GM18873 (cell line): ENCODE data around the gene PPFIBP2.
A peak's percentile ranks its signal among the peaks of the same experiment; 100 is the strongest.
"Not testable (repeated sequence)": the region's sequence is repeated elsewhere in the genome, so short reads cannot be mapped to it uniquely, and the experiment has no call there.

ENCODE experiments used
- ATAC-seq: cut with Tn5 transposase; IDR thresholded peaks from one replicate; pipeline ENCODE4 v1.9.1; 2021; ENCODE audit warnings: mild to moderate bottlenecking, moderate library complexity, moderate number of reproducible peaks; ENCODE audit not compliant: unreplicated experiment, low FRiP score

The PPFIBP2 gene

GRCh38 chr11:7495882-7496551, 17.8 kb upstream of the PPFIBP2 start:
- ATAC-seq = peak; percentile 73

DNA sequence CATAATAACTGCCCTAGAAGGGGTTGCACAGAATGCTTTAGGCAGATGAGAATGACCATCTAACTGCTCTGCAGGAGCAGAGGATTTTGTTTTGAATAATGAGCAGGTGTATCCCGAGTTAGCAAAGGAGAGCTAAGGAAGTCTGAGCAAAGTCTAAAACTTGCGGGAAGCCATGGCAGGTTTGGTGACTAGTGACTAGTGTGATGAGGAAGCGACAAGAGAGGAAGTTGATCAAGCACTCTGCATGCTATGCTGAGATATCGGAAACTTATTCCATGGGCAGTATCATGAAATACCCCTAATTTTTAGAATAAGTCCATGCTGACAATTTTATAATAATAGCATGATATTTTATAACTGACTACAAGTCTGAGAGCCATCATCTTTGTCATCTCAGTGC, 15.6 kb upstream of the PPFIBP2 start:
- no peak for ATAC-seq

DNA sequence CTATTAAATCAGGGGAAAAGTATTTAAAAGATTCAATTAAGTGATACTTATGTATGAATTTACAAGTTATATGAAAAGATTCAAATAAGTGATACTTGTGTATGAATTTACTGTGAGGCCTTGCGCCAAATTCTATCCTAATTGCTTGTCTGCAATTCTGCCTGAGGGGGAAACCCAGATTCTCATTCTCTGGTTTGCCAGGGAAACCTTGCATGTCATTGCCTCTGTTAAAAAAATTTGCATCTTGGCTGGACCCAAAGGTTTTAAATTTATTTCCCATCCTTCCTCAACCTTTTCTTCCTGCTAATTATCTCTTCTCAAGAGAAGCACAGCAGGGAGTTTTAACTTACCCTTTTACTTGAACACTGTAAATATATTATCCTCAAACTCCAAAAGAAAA, 14.7 kb upstream of the PPFIBP2 start:
- no peak for ATAC-seq

DNA sequence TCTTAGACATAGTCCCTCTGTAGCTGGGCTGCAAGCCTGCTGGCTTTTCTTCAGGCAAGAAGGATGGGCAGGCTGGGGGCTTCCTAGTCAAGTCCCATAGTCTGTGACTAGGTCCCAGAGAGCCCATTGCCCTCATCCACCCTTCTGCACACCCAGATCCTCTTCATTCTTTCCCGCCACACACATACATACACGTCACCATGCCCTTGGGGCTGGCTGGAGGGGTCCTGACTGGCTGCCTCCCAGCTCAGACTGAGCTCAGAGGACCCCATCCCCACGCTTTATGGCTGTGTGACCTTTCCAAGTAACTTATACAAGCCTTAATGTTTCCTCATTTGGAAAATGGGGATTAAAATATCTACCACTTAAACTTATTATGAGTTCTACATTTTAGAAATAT, 13.5 kb upstream of the PPFIBP2 start:
- ATAC-seq = no peak

DNA sequence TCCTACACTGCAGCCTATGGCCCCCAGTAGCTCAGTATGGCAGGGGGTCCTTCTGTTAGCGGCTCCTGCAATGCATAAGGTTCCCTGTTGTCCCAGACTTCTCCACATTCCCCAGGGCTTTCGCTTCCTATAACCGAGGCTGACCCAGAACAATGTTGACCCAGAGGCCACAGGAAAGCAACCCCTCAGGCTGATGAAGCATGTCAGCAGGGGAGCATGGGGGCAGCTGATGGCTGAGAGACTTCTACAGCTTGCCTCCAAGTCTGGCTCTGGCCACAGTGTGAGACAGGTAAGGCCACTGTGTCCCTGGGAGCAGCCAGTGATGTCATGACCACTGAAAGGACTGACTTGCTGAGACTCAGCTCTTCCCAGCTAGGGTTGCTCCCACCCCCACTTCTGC, 12.5 kb upstream of the PPFIBP2 start:
- ATAC-seq = no peak

- ATAC-seq = no peak
Observed at GRCh38 chr11:7501894-7502293, 11.9 kb upstream of the PPFIBP2 start.

- ATAC-seq = no peak
Observed at GRCh38 chr11:7506243-7506642, 7.6 kb upstream of the PPFIBP2 start.

DNA sequence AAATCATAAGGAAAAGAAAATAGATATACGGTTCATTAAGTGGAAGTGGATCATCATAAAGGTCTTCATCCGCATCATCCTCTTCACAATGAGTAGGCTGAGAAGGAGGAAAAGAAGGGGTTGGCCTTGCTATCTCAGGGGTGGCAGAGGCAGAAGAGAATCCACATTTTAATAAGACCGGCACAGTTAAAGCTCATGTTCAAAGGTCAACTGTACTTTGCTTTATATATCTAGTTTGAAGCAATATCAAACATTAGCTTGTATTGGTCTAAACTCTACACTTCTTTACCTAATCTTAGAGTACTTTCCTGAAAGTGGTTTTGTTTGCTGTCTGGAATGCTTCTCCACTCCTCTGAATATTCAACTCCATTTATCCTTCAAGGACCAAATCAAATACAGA, 5.7 kb upstream of the PPFIBP2 start:
- no peak for ATAC-seq

DNA sequence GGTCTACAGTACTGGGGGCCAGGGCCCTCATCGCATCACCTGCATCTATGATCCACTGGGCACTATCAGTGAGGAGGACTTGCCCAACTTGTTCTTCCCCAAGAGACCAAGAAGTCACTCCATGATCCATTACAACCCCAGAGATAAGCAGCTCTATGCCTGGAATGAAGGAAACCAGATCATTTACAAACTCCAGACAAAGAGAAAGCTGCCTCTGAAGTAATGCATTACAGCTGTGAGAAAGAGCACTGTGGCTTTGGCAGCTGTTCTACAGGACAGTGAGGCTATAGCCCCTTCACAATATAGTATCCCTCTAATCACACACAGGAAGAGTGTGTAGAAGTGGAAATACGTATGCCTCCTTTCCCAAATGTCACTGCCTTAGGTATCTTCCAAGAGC, 3.8 kb upstream of the PPFIBP2 start:
- ATAC-seq = no peak

- ATAC-seq = no peak
Observed at GRCh38 chr11:7511401-7511800, 2.4 kb upstream of the PPFIBP2 start.

DNA sequence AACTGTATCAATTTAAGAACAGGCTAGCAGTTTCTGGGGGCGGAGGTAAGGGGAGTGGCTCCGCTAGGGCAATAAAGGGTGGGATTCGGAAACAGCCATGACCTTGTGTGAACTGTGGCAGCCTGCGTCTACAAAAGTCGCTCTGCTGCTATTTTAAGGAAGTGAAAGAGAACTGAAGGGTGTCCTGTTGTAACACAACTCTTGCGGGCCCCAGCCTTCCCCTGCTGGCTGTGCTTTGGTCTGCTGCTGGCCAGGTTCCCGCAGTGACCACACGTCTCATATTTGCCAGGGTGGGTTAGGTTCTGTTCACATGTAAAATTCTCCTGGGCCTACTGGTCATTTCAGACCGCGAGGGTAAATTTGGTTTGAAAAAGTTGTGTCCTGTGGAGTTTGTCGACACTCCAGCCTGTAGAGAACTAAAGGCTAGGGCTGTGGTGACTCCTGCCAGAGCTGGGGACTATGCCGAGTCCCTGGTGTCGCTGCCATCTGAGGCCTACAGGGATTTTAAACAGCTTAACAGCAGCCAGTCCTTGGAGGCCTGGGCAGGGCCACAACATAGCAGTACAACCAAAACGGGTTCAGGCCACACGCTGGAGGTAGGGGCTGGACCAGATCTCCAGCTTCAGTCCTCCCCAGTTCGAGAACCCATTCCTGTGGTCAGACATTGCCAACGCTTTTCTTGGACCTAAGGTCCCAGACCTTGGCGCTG, 1.1 kb upstream of the PPFIBP2 start:
- peak; percentile 66 for ATAC-seq

DNA sequence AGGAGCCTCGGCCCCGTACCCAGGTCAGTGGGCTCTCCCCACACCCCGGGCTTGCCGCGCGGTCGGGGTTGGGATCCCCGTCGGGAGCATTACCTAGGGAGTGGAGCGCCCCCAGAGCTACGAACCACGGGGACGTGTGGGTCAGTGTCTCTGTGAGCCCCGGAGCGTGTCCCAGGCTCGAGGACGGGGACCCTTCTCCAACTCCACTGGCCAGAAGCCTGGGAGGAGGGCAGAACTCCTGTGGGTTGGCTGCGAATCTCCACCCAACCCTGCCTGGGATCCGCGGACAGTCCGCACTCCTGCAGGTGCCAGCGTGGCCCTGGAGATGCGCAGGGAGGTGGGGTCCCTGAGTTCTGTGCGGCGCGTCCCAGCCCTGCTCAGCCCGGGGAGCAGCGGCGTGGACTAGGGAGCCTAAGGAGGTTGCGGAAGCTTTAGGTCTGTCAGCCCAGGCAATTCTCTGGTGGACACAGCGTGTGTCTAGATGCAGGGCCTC, 346 bp downstream of the PPFIBP2 start:
- peak; percentile 14 for ATAC-seq

GRCh38 chr11:7515447-7515886, 1.7 kb downstream of the PPFIBP2 start:
- no peak for ATAC-seq

GRCh38 chr11:7516475-7516874, 2.7 kb downstream of the PPFIBP2 start:
- no peak for ATAC-seq

- not testable (repeated sequence) for ATAC-seq
Observed at GRCh38 chr11:7517743-7518142, 3.9 kb downstream of the PPFIBP2 start.

DNA sequence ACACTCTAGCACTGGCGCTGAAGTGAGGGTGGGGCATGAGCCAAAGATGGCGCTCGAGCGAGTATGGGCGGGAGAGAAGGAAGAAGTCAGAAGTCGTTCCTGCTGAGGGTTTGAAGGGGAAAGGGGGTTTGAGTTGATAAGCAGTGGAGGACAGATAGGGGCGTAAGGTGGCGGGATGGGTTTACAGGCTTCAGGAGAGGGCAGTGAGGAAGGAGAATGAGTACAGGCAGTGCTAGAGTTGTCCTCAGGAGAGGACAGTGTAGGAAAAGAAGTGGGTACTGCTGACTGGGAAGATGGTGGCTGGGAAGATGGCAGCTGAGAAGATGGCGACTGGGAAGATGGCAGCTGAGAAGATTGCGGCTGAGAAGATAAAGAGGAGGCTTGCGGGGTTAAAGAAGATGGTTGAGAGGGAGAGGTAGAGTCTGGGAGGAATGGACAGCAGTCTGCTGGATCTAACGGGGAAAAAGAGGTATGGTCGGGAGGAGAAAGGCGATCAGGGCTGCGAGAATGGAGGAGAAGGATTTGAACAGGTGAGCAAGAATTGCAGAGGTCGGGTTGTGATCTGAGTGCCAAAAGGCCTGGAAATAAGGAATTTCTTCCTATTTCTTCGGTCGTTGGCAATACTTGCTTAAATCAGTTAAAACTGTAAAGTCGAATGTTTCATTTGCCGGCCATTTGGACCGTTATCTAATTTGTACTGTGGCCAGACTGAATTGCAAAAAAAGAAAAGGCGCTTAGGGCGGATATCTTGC, 5.2 kb downstream of the PPFIBP2 start:
- ATAC-seq = no peak

DNA sequence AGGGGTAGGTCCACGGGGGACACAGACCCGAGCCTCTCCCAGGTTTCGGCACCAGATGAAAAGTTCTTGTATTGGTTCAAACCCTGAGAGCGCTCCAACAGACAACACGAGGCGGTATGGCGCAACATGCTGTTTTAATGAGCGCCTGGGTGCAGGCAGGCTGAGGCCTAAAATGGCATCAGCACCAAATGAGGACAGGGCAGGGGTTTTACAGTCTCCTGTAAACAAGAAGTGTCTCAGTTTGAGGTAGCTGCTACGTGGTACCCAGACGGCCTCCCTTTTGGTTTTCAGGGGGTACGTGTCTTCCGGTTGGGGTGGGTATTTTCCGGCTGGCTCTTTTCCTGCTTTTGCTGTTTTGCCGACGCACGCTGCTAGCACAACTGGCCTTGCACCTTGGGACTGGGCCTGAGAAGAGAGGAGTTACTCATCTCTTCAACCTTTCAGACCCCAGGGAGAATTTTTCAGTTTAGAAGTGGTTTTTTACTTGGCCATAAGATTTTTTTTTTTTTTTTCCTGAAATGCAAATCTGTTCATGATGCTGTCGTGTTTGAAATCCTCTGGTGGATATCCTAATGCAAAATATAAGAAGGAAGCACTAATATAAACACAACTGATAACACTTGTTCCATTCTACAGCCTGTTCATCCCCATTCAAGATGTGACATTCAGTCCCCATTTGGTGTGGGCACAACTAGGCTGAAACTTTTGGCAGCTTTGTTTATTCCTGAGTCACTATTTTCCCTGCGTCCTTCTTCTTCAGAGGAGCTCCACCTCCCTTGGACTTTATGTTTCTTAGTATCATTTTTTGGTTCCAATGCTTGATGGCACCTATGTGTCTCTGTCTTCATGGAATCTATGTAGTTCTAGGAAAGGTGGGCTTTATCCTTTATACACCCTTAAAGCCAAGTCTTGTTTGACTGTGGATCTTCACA, 6.5 kb downstream of the PPFIBP2 start:
- ATAC-seq = peak; percentile 52

GRCh38 chr11:7520981-7521487, 7.2 kb downstream of the PPFIBP2 start:
- peak; percentile 82 for ATAC-seq

GRCh38 chr11:7522121-7522520, 8.3 kb downstream of the PPFIBP2 start:
- ATAC-seq = no peak

GRCh38 chr11:7522546-7522945, 8.7 kb downstream of the PPFIBP2 start:
- ATAC-seq = no peak
